Mononuclear cell (primary cell): Measurements from ENCODE around the gene EPN1. TPM values are rescaled to one million over a fixed set of nuclear protein-coding genes. Genes with fewer than 3 reads are reported as not detected.

Source experiments
- H3K27me3 ChIP-seq: 2 replicates; pipeline ENCODE4 v1.6.0; 2011; ENCODE audit warnings: low read length, control low read depth; ENCODE audit not compliant: insufficient read depth
- H3K4me1 ChIP-seq: 2 replicates; pipeline ENCODE4 v1.5.1; 2011; ENCODE audit warnings: mild to moderate bottlenecking, low read length, control low read depth; ENCODE audit not compliant: insufficient read depth
- H3K4me3 ChIP-seq: 2 replicates; pipeline ENCODE4 v1.5.1; 2011; ENCODE audit warnings: mild to moderate bottlenecking, low read length, moderate library complexity
- H3K9me3 ChIP-seq: 2 replicates; pipeline ENCODE4 v1.5.1; 2011; ENCODE audit warnings: low read depth, mild to moderate bottlenecking, control low read depth, low read length
- total RNA-seq: library from RNA; depleted of rRNA; stranded (reverse); fragments of >200 nt; gene quantifications from one replicate; pipeline ENCODE4 v1.2.3, GENCODE V29; 2012

The EPN1 gene
- 23.5 TPM for total RNA-seq

DNA sequence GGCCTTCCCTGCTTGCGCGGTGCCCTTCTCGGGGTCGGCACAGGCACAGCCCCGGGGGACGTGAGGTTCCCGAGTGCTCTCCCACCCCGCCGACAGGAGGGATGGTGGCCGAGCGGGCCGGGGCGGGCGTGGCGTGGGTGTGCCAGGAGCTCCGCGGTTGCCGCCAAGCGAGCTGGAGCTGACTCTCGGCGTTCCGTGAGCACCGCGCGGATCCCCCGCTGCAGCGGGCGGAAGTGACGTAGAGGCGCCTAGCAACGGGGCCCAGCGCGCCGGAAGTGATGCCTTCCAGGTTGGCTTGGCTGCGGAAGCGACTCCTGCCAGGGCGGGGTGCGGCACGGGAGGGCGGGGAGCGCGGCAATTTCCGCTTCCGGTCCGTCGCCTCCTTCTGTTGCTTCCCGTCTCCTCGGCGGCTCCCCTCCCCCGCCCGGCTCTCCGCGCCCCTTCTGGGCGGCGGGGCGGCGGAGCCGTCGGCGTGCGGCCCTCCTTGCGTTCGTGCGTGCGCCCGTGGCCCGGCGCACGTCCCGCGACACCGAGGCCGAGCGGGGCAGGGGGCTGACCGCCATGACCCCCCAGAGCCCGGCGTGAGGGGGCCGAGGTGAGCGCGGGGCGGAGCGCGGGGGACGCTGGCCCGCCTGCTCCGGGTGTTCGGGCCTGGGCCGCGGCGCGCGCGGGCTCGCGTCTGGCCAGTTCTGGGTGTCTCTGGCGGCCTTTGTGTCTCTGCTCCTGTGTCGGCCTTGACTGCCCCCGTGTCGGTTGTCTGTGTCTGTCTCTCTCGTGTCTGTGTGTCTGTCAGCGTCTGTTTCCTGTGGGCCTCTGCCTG is at the start of gene EPN1:
TSS of gene EPN1 (plus strand) at position 386 of the 820 bp plus-strand sequence. CDS start 3,402 bp downstream, outside the sequence.
- H3K27me3 ChIP-seq = no peaks in the 10 kb centered on the region
- H3K4me1 ChIP-seq = peaks cover 53% of the 10 kb centered on the region

DNA sequence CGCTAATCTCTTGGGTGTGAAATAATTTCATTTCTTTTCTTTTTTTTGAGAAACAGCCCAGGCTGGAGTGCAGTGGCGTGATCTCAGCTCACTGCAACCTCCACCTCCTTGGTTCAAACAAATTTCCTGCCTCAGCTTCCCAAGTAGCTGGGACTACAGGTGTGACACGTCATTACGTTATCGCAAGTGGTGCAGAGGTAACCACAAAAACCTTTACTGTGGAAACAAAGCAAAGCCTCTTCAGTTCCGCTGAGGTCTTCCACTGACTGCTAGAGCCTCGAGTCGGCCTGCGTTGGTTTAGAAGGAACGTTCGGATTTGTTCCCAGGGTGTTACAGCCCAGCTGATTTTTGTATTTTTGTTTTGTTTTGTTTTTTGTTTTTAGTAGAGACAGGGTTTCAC is 48.7 kb upstream of the EPN1 start:
- Histone ChIP-seq H3K4me1 (peaks cover 30% of the 10 kb centered on the region), H3K27me3 (no peaks in the 10 kb centered on the region), H3K9me3 (no peaks in the 10 kb centered on the region), H3K4me3 (no peak overlapping the region)

More for the DNA sequence above, at the start of gene EPN1:
- Histone ChIP-seq H3K4me3 (peak within 1 kb of the TSS; percentile 92), H3K9me3 (no peaks in the 10 kb centered on the region)

DNA sequence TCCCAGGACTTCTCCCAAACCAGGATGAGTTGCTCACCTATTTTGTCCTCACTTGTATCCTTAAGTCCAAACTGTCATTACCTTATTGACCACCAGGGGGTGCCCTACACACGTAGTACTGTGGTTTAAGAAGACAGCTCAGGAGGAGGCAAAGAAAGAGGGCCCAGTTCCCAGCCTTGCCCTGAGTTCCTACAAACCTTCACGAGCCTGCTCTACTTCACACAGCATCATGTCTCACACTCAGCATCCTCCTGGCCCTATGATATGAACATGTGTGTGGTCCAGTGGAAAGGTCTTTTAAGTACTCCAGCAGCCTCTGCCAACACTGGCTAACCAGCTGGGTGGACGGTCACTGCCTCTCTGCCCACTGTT is 42.6 kb upstream of the EPN1 start:
- no peaks in the 10 kb centered on the region for H3K9me3 ChIP-seq
- peaks cover 48% of the 10 kb centered on the region for H3K4me1 ChIP-seq
- no peak overlapping the region for H3K4me3 ChIP-seq
- no peaks in the 10 kb centered on the region for H3K27me3 ChIP-seq

DNA sequence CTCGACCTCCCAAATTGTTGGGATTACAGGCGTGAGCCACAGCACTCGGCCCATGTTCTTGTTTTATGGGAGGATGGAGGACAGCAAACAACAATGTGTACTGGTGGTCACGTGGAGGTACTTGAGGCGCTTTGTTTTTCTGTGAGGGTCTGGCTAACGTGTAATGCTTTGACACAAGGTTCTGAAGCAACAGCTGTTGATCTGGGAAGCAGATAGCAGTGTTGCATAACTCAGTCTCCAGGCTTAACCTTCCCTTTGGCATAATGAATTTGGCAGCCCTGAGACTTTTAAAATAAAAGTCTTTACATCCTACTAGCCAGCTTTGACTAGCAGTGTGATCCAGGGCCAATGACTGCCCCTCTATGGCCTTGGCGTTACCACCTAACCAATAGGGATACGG is 41.2 kb upstream of the EPN1 start:
- no peaks in the 10 kb centered on the region for H3K27me3 ChIP-seq
- H3K9me3 ChIP-seq = no peaks in the 10 kb centered on the region
- H3K4me3 ChIP-seq = no peak overlapping the region
- H3K4me1 ChIP-seq = peaks cover 56% of the 10 kb centered on the region

DNA sequence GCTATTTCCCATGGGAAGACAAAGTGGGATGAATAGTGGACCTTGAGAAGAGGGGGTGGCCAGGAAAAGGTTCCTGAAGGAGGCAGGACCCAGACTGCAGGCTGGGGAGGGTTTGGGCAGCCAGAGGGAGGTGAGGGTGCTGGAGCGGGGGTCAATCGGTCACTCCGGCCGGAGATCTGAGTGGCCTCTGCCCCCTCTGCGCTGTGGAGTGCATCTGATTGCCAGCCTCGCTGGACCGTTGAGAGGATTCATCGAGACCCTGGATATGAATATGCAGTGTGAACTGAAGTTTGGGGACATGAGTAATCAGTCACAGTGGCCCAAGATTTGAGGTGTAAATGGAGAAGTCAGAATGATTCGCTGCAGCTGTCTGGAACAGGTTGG is 39.7 kb upstream of the EPN1 start:
- Histone ChIP-seq H3K4me3 (peak overlapping the region; percentile 75), H3K9me3 (no peaks in the 10 kb centered on the region), H3K4me1 (peaks cover 66% of the 10 kb centered on the region), H3K27me3 (no peaks in the 10 kb centered on the region)

DNA sequence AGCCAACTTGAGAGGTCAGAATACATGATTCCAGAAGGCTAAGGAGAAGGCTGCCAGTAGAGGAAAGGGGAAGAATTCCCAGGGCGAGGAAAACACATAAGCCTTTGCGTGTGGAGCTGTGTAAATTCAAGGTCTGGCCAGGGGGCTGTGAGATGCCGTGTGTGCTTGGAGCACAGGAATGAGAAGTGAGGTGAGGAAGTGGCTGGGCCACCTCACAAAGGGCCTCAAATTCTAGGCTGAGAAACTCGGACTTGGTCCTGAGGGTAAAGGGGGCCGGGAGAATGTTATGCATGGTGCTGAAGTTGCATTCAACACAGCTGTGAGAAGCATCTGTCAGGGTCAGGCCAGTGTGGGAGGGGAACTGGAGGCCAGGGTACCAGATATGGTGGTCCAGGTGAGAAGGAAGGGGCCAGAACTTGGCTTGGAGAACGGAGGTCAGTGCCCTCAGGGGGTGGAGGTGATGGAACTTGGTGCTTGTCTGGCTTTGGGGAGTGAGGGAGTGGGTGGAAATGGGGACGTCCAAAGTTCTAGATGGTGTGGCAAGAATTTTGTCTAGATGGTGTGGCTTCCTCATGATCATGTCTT is 39.1 kb upstream of the EPN1 start:
- Histone ChIP-seq H3K4me1 (peaks cover 69% of the 10 kb centered on the region), H3K9me3 (no peaks in the 10 kb centered on the region), H3K27me3 (no peaks in the 10 kb centered on the region), H3K4me3 (peak overlapping the region; percentile 75)

DNA sequence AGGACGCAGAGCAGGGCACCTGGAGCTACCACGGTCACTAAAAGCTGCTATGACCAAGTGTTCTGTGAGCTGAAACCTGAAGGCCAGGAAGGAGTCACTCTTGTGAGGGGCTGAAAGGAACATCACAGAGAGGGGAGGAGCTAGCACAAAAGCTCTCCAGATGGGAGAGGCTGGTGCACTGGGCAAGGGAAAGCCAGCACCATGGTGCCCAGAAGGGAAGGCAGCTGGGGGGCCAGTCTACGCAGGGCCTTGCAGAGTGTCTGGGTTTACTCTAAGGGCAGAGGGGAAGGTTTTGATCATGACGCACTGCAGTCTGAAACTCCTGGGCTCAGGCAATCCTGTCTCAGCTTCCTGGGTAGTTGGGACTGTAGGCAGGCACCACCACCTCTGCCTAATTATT is 38.3 kb upstream of the EPN1 start:
- Histone ChIP-seq H3K4me3 (no peak overlapping the region), H3K9me3 (no peaks in the 10 kb centered on the region), H3K27me3 (no peaks in the 10 kb centered on the region), H3K4me1 (peaks cover 72% of the 10 kb centered on the region)

DNA sequence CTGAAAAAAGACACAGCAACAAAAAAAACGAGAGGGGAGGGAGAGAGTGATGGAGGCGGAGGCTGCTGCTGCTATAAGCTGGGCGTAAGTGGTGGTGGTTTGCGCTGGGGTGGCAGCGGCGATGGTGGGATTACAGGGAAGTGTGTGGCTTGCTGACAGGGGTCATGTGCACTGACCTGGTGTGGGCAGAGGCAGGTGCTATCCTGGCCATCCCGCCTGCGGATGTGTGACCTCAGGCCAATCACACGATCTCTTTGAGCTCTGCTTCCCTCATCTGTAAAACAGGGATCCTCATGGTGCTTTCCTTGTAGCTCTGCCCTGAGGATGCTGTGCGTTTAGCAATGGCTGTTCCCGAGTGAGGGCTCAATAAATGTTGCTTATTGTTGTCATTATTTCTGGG is 37.5 kb upstream of the EPN1 start:
- Histone ChIP-seq H3K4me1 (peaks cover 71% of the 10 kb centered on the region), H3K27me3 (no peaks in the 10 kb centered on the region), H3K4me3 (no peak overlapping the region), H3K9me3 (no peaks in the 10 kb centered on the region)

DNA sequence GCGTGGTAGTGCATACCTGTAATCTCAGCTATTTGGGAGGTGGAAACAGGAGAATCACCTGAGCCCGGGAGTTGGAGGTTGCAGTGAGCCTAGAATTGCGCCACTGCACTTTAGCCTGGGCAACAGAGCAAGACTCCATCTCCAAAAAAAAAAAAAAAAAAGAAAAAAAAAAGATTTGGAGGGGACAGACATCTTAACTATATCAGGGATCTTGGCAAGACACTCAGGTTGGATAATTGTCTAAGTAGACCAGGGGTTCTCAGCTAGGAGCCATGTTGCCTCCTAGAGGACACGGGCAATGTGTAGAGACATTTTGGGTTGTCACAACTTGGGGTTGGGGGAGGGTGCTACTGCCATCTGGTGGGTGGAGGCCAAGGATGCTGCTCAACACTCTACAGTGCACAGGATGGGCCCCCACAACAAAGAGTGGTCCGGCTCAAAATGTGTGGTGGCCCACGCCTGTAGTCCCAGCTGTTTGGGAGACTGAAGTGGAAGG is 36.1 kb upstream of the EPN1 start:
- Histone ChIP-seq H3K4me3 (no peak overlapping the region), H3K27me3 (no peaks in the 10 kb centered on the region), H3K4me1 (peaks cover 74% of the 10 kb centered on the region), H3K9me3 (no peaks in the 10 kb centered on the region)

DNA sequence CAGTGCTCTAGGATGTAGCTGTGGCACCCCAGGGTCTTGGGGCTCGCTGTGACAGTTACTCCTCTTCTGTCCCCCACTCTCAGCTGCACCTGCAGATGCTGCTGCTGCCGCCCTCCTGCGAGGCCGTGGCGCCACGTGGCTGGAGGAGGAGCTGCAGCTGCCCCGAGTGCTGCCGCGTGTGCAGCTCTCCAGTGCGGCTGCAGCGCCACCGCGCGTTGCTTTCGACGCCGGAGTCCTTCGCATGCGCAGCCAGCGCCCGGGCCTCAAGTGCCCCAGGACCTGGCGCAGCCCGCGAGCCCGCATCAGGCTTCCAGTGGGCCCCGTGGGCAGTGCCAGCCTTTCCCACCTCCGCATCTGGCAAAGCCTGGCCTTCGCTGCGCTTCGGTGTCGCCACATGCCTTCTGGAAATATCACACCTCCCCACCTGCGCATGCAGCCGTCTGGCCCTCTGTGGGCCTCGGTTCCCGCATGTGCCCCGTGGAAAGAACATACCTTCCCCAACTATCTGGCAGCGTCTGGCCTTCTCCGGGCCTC is 34.9 kb upstream of the EPN1 start:
- H3K27me3 ChIP-seq = no peaks in the 10 kb centered on the region
- no peaks in the 10 kb centered on the region for H3K9me3 ChIP-seq
- no peak overlapping the region for H3K4me3 ChIP-seq
- peaks cover 77% of the 10 kb centered on the region for H3K4me1 ChIP-seq

DNA sequence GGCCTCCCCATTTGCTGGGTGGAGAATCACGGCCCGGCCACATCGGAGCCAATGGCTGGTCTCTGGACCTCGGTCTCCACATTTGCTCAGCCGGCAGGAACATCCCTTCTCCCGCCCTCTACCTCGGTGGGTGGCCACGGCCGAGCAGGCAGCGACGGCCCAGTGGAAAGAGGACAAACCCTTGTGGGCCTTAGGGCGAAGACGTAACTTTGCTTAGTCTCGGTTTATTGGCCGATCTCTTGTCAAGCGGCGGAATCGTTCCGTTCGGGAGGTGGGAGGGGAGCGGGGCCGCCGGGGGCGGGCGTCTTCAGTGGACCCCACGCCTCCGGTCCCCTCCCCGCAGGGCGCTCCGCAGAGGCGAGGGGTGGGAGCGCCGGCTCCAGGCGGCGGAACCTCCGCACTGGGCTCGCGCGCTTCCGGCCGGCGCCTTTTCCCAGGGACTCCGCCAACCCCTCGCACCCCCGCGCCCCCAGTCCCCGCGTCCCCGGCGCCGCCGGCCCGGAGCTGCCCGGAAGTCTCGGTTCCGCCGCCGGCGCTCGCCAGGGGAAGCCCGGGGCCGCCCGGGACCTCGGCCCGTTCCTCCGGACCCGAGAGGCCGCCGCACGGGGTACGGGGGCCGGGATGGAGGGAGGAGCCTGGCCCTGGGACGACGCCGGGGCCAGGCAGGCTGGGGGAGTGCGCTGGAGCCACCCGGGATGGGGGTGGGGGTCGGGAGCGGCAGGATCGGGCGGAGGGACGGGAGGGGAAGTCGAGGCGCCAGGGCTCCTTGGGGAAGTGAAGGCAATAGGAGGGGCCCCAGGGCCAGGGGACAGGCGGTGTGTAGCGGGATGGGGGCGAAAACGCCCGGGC is 34.2 kb upstream of the EPN1 start, which contains the start of gene ZNF580:
TSS of gene ZNF580 (plus strand) at position 426 of the 849 bp plus-strand sequence. CDS start 1,507 bp downstream, outside the sequence.
- peak within 1 kb of the TSS; percentile 47 for H3K4me3 ChIP-seq
- no peaks in the 10 kb centered on the region for H3K27me3 ChIP-seq
- H3K9me3 ChIP-seq = no peaks in the 10 kb centered on the region
- H3K4me1 ChIP-seq = peaks cover 71% of the 10 kb centered on the region

DNA sequence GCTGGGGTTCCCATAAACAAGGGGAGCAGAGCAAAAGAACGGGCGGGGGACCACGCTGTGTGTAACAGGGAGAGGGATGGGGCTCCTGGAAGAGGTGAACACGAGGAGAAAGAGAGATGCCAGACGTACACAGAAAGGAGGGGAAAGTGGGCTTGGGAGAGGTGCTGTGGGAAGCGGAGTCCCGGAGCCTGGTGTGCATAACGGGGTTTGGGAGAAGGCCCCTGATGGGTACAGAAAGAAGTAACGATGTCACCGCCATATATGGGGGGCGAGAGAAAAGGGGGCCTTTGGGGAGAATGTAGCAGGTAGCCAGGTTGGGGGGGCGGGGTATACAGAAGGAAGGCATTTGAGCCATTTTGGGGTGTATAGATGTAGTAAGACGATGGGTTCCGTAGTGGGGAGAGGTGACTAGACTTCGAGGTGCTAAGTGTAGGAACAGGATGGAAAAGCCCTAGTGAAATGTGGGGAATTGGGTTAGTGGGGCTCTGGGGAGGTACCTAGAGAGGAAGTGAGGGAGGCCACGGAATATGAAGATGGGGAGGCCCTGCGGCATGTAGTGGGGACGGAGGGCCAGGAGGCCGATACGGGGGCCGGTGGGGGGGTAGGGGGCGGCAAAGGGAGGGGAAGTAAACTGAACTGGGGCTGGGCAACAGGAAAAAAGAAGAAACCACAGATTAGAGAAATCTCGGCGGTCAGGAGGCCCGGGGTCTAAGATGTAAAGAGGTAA is 33.4 kb upstream of the EPN1 start:
- Histone ChIP-seq H3K4me3 (peak overlapping the region; percentile 54), H3K4me1 (peaks cover 63% of the 10 kb centered on the region), H3K9me3 (no peaks in the 10 kb centered on the region), H3K27me3 (no peaks in the 10 kb centered on the region)

DNA sequence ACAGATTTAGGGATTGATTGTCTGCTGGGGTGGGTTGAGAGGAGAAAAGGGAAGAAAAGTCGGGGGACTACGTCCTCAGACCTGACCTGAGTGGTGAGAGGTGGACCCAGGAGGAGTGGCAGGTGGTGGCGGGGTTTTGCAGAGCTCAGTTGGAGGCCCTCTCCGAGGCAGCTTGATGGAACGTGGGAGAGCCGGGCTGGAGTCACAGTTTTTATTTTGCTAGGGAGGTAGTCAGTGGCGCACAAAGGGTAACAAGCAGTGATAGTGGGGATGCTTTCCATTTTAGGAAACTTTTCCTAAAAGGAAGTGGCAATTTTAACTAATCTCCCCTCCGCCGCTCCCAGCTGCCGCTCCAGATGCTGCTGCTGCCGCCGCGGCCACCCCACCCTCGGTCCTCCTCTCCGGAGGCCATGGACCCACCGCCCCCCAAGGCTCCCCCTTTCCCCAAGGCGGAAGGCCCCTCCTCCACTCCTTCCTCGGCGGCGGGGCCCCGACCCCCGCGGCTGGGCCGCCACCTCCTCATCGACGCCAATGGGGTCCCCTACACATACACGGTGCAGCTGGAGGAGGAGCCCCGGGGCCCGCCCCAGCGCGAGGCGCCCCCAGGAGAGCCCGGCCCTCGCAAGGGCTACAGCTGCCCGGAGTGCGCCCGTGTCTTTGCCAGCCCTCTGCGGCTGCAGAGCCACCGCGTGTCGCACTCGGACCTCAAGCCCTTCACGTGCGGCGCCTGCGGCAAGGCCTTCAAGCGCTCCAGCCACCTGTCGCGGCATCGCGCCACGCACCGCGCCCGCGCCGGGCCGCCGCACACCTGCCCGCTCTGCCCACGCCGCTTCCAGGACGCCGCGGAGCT is 32.6 kb upstream of the EPN1 start:
- Histone ChIP-seq H3K27me3 (no peaks in the 10 kb centered on the region), H3K9me3 (no peaks in the 10 kb centered on the region), H3K4me3 (peak overlapping the region; percentile 54), H3K4me1 (peaks cover 62% of the 10 kb centered on the region)
